22Rv1 (cell line): ENCODE results near the gene SNRPA1.

Experiments
- H3K27ac ChIP-seq: fragments of 450-650 bp; 2 replicates; pipeline ENCODE4 v1.5.1; 2017
- ZFX ChIP-seq: fragments of 450-650 bp; IDR thresholded peaks from 2 replicates; pipeline ENCODE4 v1.6.1; 2017; ENCODE audit warnings: antibody characterized with exemption, borderline replicate concordance
- TF ChIP-seq, protein P1 (sequence below): fragments of 450-650 bp; IDR thresholded peaks from 2 replicates; pipeline ENCODE4 v1.5.1; 2017; ENCODE audit warnings: mild to moderate bottlenecking

Gene SNRPA1

DNA sequence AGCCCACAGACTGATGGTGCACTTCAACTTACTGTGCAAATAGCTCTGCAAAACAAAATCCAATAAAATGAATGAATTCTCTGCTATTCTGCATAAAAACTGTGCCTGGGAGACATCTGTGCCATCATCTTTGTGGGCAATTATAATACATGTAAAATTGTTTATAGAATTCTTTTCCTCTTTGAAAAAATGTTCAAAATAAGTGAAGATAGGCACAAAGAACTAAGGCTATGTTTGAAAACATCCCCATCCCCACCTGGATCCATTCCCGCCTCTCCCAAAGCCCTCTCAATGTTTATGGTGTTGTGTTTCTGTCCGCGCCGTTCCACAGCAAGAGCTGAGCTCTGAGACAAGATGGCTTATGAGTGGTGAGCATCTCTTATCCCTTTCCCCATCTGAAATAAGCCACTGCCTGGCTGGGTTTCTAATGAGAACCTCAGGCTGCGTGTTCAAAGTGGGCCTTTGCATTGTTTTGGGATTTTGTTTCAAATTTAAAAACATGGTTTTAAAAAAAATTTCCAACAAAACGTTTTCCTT lies 22.4 kb upstream of the SNRPA1 start:
- no peak overlapping the region for H3K27ac ChIP-seq
- TF ChIP-seq, protein P1, sequence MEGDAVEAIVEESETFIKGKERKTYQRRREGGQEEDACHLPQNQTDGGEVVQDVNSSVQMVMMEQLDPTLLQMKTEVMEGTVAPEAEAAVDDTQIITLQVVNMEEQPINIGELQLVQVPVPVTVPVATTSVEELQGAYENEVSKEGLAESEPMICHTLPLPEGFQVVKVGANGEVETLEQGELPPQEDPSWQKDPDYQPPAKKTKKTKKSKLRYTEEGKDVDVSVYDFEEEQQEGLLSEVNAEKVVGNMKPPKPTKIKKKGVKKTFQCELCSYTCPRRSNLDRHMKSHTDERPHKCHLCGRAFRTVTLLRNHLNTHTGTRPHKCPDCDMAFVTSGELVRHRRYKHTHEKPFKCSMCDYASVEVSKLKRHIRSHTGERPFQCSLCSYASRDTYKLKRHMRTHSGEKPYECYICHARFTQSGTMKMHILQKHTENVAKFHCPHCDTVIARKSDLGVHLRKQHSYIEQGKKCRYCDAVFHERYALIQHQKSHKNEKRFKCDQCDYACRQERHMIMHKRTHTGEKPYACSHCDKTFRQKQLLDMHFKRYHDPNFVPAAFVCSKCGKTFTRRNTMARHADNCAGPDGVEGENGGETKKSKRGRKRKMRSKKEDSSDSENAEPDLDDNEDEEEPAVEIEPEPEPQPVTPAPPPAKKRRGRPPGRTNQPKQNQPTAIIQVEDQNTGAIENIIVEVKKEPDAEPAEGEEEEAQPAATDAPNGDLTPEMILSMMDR = no peak
- TF ChIP-seq ZFX = no peak

DNA sequence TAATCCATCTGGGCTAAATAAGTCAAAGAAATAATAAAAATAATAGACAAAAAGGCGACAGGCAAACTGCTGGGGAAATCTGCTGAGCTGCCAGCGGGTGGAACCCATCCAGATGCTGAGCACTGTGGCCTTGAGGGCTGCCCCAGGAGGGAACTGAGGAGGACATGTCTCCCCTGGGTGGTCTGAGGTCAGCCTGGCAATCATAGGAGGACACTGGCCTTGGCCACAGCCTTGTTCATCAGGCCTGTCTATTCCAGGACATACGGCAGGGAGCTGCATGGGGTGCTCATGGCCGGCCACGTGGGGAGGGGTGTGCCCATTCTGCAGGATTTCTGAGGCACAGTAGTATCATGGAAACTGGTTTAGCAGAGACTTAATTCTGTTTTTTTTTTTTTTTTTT lies 21.5 kb upstream of the SNRPA1 start:
- TF ChIP-seq ZFX = no peak
- TF ChIP-seq, protein P1 = no peak
- H3K27ac ChIP-seq = no peak overlapping the region

GRCh38 chr15:101315736-101316135 lies 20.7 kb upstream of the SNRPA1 start:
- H3K27ac ChIP-seq = no peak overlapping the region
- TF ChIP-seq, protein P1 = no peak
- no peak for TF ChIP-seq ZFX

GRCh38 chr15:101314336-101315125 lies 19.5 kb upstream of the SNRPA1 start:
- H3K27ac ChIP-seq = no peak overlapping the region
- TF ChIP-seq, protein P1 = no peak
- TF ChIP-seq ZFX = no peak

DNA sequence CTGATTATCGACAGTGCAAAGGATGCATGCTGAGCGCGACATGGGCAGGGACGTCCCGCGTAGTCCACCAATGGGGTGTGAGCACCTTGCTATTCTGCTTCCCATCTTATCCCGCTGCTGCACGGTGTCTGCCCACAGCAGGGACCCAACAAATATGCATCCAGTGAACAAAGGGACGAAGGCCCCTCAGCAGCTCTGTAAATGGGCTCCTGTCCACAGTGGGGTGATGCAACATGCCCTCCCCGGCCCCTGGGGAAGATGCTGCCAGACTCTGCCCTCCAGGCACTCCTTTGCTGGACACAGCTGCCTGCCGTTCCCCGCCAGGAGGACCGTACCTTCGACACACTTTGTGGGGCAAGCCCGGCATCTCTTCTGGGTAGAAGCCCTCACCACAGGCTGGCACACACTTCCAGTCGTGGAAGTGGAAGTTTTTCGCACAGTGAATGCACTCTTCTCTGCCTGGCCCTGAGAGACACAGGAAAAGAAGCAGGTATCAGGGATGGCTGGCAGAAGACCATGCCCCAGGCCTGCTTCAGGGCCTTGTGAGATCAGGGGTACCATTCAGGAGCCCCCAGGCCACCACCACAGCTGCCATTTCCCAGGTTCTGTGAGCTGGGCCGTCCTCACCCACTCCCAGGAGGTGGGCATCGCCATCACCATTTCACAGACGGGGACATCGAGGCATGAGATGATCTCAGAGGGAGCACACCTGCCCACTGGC lies 18.2 kb upstream of the SNRPA1 start:
- no peak overlapping the region for H3K27ac ChIP-seq
- TF ChIP-seq ZFX = no peak
- TF ChIP-seq, protein P1 = no peak

GRCh38 chr15:101310508-101310907 lies 15.5 kb upstream of the SNRPA1 start:
- no peak overlapping the region for H3K27ac ChIP-seq
- TF ChIP-seq ZFX = no peak
- TF ChIP-seq, protein P1 = no peak

DNA sequence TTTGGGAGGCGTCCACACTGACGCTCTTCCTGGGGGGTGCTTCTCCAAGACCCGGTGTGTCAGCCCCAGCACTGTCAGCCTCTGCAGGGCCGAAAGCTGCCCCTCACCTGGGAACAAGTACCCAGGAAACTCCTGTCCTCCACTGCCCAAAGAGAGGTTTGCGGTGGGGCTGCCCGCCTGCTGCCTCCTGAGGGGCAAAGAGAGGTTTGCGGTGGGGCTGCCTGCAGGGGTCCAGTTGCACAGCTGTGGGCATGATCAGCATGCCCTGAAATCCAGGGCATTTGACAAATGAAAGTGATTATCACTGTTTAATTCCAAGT lies 15.1 kb upstream of the SNRPA1 start:
- no peak overlapping the region for H3K27ac ChIP-seq
- TF ChIP-seq, protein P1 = no peak
- no peak for TF ChIP-seq ZFX
